Rectal smooth muscle tissue (tissue), 1 donor: ENCODE results near the gene HEY2.
"Not testable (repeated sequence)": the region's sequence is repeated elsewhere in the genome, so short reads cannot be mapped to it uniquely, and the experiment has no call there.

Experiments
- H3K27ac ChIP-seq: one replicate; pipeline ENCODE4 v1.7.0; 2013; ENCODE audit warnings: low read depth, low read length, inconsistent platforms
- H3K27me3 ChIP-seq: one replicate; pipeline ENCODE4 v1.7.0; 2013; ENCODE audit warnings: low read length; ENCODE audit not compliant: control insufficient read depth, insufficient read depth
- H3K36me3 ChIP-seq: one replicate; pipeline ENCODE4 v1.7.0; 2013; ENCODE audit warnings: low read length; ENCODE audit not compliant: control insufficient read depth, insufficient read depth
- H3K4me1 ChIP-seq: one replicate; pipeline ENCODE4 v1.7.0; 2013; ENCODE audit warnings: low read length; ENCODE audit not compliant: control insufficient read depth, insufficient read depth
- H3K4me3 ChIP-seq: one replicate; pipeline ENCODE4 v1.7.0; 2013; ENCODE audit warnings: low read length
- H3K9ac ChIP-seq: one replicate; pipeline ENCODE4 v1.7.0; 2013; ENCODE audit warnings: low read length

The HEY2 gene

DNA sequence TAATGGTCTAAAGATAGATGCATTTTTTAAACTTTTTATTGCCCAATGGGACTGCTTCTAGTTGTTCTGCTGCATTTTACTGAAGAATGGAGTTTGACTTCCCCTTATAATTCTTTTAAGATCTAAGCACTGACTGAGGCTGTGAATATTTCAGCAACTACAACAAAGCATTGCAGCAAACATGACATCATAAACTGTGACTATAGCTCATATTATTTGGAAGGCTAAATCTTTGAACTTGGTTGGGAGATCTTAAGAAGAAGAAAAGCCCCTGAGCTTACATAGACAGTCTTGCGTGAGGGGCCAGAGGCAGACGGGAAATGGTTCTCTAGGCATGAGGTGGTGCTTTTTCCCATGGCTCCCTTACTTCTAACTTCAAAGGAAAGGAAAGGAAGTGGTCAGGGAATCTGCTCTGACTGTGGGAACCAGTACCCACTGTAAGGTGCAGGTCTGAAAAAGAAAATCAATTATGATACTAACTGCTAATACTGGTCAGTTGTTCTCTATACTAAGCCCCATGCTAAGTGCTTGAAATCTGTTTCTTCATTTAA, 14.8 kb downstream of the HEY2 start:
- Histone ChIP-seq H3K9ac (no peak overlapping the region), H3K27ac (no peak overlapping the region), H3K4me1 (no peaks in the 10 kb centered on the region), H3K4me3 (no peak overlapping the region), H3K36me3 (peaks cover 2% of the 10 kb centered on the region), H3K27me3 (peaks cover 2% of the 10 kb centered on the region)

- H3K4me3 ChIP-seq, result no peak overlapping the region
- H3K9ac ChIP-seq, result no peak overlapping the region
- no peaks in the 10 kb centered on the region for H3K27me3 ChIP-seq
- no peaks in the 10 kb centered on the region for H3K4me1 ChIP-seq
- no peaks in the 10 kb centered on the region for H3K36me3 ChIP-seq
- no peak overlapping the region for H3K27ac ChIP-seq
Observed at GRCh38 chr6:125765944-125766343, 16.5 kb downstream of the HEY2 start.

DNA sequence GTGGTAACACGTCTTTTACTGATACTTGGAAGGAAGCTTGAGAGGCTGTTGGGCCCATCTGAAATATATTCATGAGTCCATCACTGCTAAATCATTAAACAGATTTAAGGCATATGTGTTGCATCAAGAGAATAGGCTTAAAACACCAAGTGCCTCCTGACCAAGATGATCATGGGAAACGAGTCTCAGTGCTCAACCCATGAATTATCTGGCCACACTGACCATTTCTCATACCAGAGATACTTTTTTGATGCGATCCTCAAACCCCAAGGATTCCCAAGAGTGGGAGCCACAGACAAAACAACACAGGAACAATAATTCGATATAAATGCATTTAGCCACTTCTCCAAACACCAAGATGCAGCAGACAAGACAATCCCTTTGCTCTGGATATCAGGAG, 17.2 kb downstream of the HEY2 start:
- H3K9ac ChIP-seq, result no peak overlapping the region
- H3K27ac ChIP-seq, result no peak overlapping the region
- H3K36me3 ChIP-seq, result no peaks in the 10 kb centered on the region
- H3K4me3 ChIP-seq, result no peak overlapping the region
- no peaks in the 10 kb centered on the region for H3K27me3 ChIP-seq
- H3K4me1 ChIP-seq, result no peaks in the 10 kb centered on the region

DNA sequence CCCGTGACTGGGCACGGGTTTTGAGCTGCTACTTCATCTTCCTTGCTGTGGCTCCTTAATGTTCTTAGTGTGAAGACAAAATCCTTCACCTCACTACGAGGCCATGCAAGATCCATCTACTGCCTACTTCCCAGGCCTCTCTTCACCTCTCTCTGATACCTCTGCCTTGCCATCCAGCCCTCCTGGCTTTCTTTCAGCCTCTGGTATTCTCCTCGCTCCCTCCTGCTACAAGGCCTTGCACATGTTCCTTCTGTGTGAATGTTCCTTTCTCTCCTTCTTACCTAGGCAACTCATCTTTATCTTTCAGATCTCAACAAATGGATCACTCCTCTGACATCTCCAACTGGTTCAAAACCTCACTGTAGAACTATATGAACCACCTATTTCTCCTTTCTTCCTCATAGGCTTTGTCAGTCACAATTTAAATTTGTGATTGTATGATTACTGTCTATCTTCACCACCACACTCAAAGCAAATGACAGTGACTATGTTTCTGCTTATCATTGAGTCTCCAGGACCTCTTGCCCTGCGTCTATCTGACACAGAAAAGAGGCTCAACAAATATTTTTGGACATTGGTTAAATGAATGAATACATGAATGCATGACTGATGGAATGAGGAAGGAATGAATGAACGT, 19.8 kb downstream of the HEY2 start:
- H3K27ac ChIP-seq, result no peak overlapping the region
- no peaks in the 10 kb centered on the region for H3K36me3 ChIP-seq
- H3K9ac ChIP-seq, result no peak overlapping the region
- H3K27me3 ChIP-seq, result no peaks in the 10 kb centered on the region
- no peak overlapping the region for H3K4me3 ChIP-seq
- H3K4me1 ChIP-seq, result no peaks in the 10 kb centered on the region

GRCh38 chr6:125773387-125774341, 24.2 kb downstream of the HEY2 start:
- Histone ChIP-seq H3K36me3 (no peaks in the 10 kb centered on the region), H3K27me3 (no peaks in the 10 kb centered on the region), H3K4me1 (no peaks in the 10 kb centered on the region), H3K4me3 (no peak overlapping the region), H3K9ac (no peak overlapping the region), H3K27ac (no peak overlapping the region)

- H3K27me3 ChIP-seq, H3K4me3 ChIP-seq, H3K4me1 ChIP-seq, H3K27ac ChIP-seq, H3K9ac ChIP-seq, H3K36me3 ChIP-seq: not testable (repeated sequence)
Observed at GRCh38 chr6:125776107-125776826, 26.8 kb downstream of the HEY2 start.

DNA sequence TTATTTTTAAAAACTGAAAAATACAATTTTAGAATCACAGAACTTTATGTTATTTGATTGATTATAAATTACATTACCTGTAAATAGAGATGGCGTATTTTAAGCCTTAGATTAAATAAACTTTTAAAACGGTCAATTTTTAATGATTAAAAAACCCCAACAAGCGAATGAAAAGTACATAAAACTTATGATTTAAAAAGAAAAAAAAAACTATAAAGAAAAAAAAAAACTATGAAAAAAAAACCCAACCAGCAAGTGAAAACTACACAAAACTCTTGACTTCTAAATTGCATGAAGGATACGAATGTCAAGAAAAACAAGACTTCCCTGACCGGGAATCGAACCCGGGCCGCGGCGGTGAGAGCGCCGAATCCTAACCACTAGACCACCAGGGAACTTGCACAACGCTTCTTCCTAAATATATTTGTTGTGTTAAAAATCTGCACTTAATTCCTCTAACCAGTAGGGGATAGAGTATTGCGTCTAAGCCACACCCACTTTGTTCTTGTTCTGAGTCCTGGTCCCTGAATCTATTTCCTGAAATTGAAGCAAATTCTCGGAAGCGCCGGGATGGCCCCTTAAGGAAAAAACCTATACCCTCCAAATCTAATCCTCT, 30.6 kb downstream of the HEY2 start:
- Histone ChIP-seq H3K4me3 (peak overlapping the region; percentile 96), H3K27me3 (no peaks in the 10 kb centered on the region), H3K27ac (peak overlapping the region; percentile 94), H3K36me3 (no peaks in the 10 kb centered on the region), H3K4me1 (no peaks in the 10 kb centered on the region), H3K9ac (peak overlapping the region; percentile 88)

GRCh38 chr6:125780540-125781313, 31.3 kb downstream of the HEY2 start:
- no peaks in the 10 kb centered on the region for H3K4me1 ChIP-seq
- peak overlapping the region; percentile 88 for H3K9ac ChIP-seq
- H3K36me3 ChIP-seq, result no peaks in the 10 kb centered on the region
- H3K4me3 ChIP-seq, result peak overlapping the region; percentile 96
- H3K27ac ChIP-seq, result peak overlapping the region; percentile 94
- H3K27me3 ChIP-seq, result no peaks in the 10 kb centered on the region

DNA sequence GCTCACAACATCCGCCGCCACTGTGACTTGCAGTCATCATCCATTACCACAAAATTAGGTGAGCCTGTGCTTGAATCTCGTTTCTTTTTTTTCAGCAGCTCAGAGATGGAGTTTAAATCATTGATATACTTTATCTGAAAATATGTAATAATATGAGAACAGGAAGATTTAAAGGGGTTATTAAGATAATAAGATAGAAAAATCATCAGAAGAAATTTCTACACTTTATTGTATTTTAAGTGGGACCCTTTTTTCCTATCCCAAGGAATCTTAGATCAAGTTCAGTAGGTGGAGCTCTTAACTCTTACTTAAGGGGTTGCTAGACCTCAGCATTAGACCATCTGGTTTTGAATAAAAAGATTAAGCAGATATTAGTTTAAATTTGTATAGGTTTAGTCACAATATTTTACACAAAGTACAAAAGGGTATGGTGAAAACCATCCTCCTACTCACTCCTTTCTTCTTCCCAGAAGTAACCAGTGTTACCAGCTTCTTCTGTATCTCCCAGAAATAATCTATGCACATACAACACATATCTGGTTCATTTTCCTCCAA, 32.0 kb downstream of the HEY2 start:
- H3K27me3 ChIP-seq, result no peaks in the 10 kb centered on the region
- peak overlapping the region; percentile 88 for H3K9ac ChIP-seq
- peak overlapping the region; percentile 96 for H3K4me3 ChIP-seq
- no peaks in the 10 kb centered on the region for H3K4me1 ChIP-seq
- H3K36me3 ChIP-seq, result no peaks in the 10 kb centered on the region
- H3K27ac ChIP-seq, result peak overlapping the region; percentile 94

- no peaks in the 10 kb centered on the region for H3K36me3 ChIP-seq
- no peak overlapping the region for H3K27ac ChIP-seq
- no peak overlapping the region for H3K9ac ChIP-seq
- no peaks in the 10 kb centered on the region for H3K27me3 ChIP-seq
- H3K4me3 ChIP-seq, result no peak overlapping the region
- H3K4me1 ChIP-seq, result peaks cover under 1% of the 10 kb centered on the region
Observed at GRCh38 chr6:125784365-125784764, 34.9 kb downstream of the HEY2 start.

DNA sequence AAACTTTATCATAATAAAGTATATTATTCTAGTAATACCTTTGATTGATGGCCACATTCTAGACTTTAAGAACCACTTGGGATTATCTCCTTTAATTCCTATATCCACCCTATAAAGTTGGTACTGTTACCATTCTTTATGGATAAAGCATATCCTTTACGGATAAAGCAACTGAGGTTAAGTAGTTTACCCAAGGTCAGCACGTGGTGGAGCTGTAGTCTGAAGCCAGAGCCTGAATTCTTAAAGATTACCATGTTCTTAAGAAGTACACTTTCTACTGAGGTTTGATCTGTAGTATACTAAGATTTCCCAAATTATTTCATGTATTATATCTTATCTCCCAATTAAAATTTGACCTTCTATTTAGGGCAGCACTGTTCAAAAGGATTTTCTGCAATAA, 38.4 kb downstream of the HEY2 start:
- no peak overlapping the region for H3K27ac ChIP-seq
- H3K9ac ChIP-seq, result no peak overlapping the region
- H3K36me3 ChIP-seq, result no peaks in the 10 kb centered on the region
- H3K4me3 ChIP-seq, result no peak overlapping the region
- peaks cover 9% of the 10 kb centered on the region for H3K4me1 ChIP-seq
- H3K27me3 ChIP-seq, result no peaks in the 10 kb centered on the region
